GM19467 (cell line): Measurements from ENCODE around the gene TOR4A.

ENCODE experiments used
- ATAC-seq: cut with Tn5 transposase; IDR thresholded peaks from one replicate; pipeline ENCODE4 v1.9.1; 2021; ENCODE audit warnings: mild to moderate bottlenecking, moderate library complexity; ENCODE audit not compliant: unreplicated experiment

TOR4A gene

DNA sequence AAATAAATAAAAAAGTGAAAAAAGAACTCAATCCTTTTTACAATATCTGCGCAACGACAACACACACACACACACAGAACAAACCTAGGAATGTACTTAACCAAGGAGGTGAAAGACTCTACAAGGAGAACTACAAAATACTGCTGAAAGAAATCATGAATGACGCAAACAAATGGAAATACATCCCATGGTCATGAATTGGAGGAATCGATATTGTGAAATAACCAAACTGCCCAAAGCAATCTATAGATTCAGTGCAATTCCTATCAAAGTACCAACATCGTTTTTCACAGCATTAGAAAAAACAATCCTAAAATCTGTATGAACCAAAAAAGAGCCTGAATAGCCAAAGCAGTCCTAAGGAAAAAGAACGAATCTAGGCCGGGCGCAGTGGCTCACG is 54.4 kb downstream of the TOR4A start:
- no peak for ATAC-seq
